ENCODE data around the gene CRTC3.
A peak's percentile ranks its signal among the peaks of the same experiment; 100 is the strongest.
"Not testable (repeated sequence)": the region's sequence is repeated elsewhere in the genome, so short reads cannot be mapped to it uniquely, and the experiment has no call there.

Gene CRTC3

GRCh38 chr15:90650117-90650955, 120.6 kb downstream of the CRTC3 start:
- no peak for DNase-seq (ENCODE audit: low read depth)

GRCh38 chr15:90650956-90651689, 121.4 kb downstream of the CRTC3 start:
- no peak for DNase-seq (ENCODE audit: low read depth)

- DNase-seq (ENCODE audit: low read depth) = no peak
Measured at GRCh38 chr15:90654233-90655136, 124.8 kb downstream of the CRTC3 start.

- not testable (repeated sequence) for DNase-seq (ENCODE audit: low read depth)
Measured at GRCh38 chr15:90657520-90658172, 127.9 kb downstream of the CRTC3 start.

GRCh38 chr15:90659481-90659880, 129.8 kb downstream of the CRTC3 start:
- no peak for DNase-seq (ENCODE audit: low read depth)

- DNase-seq (ENCODE audit: low read depth) = peak; percentile 86
Measured at GRCh38 chr15:90660195-90660998, 130.7 kb downstream of the CRTC3 start.

- DNase-seq (ENCODE audit: low read depth) = not testable (repeated sequence)
Measured at GRCh38 chr15:90660999-90661330, 131.2 kb downstream of the CRTC3 start.

GRCh38 chr15:90664081-90664461, 134.3 kb downstream of the CRTC3 start:
- not testable (repeated sequence) for DNase-seq (ENCODE audit: low read depth)

- peak; percentile 51 for DNase-seq (ENCODE audit: low read depth)
Measured at GRCh38 chr15:90664650-90665287, 135.0 kb downstream of the CRTC3 start.

GRCh38 chr15:90665288-90666134, 135.8 kb downstream of the CRTC3 start:
- DNase-seq (ENCODE audit: low read depth) = peak; percentile 73

GRCh38 chr15:90666135-90666909, 136.6 kb downstream of the CRTC3 start:
- no peak for DNase-seq (ENCODE audit: low read depth)

- DNase-seq (ENCODE audit: low read depth) = no peak
Measured at GRCh38 chr15:90667073-90667754, 137.5 kb downstream of the CRTC3 start.

GRCh38 chr15:90667755-90668345, 138.1 kb downstream of the CRTC3 start:
- not testable (repeated sequence) for DNase-seq (ENCODE audit: low read depth)

- DNase-seq (ENCODE audit: low read depth) = not testable (repeated sequence)
Measured at GRCh38 chr15:90670631-90671030, 140.9 kb downstream of the CRTC3 start.

GRCh38 chr15:90671216-90671615, 141.5 kb downstream of the CRTC3 start:
- DNase-seq (ENCODE audit: low read depth) = no peak

GRCh38 chr15:90673357-90673756, 143.6 kb downstream of the CRTC3 start:
- not testable (repeated sequence) for DNase-seq (ENCODE audit: low read depth)

- no peak for DNase-seq (ENCODE audit: low read depth)
Measured at GRCh38 chr15:90674476-90674875, 144.8 kb downstream of the CRTC3 start.

- no peak for DNase-seq (ENCODE audit: low read depth)
Measured at GRCh38 chr15:90675464-90675863, 145.7 kb downstream of the CRTC3 start.
